Neuronal stem cell (in vitro differentiated cells): Measurements from ENCODE around the gene TAC1.

Source experiments
- DNase-seq: peaks from one replicate; pipeline ENCODE4 v3.0.0-alpha.2; 2013; ENCODE audit warnings: low spot score
- H2AFZ ChIP-seq: one replicate; pipeline ENCODE4 v1.6.1; 2013; ENCODE audit warnings: mild to moderate bottlenecking, low read length, inconsistent platforms
- H2AK5ac ChIP-seq: 2 replicates; pipeline ENCODE4 v1.6.1; 2013; ENCODE audit warnings: low read depth, mild to moderate bottlenecking, inconsistent platforms, low read length, moderate library complexity, mixed read lengths
- H2BK120ac ChIP-seq: 2 replicates; pipeline ENCODE4 v1.6.1; 2013; ENCODE audit warnings: low read depth, mild to moderate bottlenecking, inconsistent platforms, low read length, moderate library complexity, mixed read lengths
- H2BK12ac ChIP-seq: one replicate; pipeline ENCODE4 v1.6.1; 2013; ENCODE audit warnings: low read length, inconsistent platforms
- H2BK15ac ChIP-seq: 2 replicates; pipeline ENCODE4 v1.6.1; 2013; ENCODE audit warnings: mild to moderate bottlenecking, low read length, inconsistent platforms, mixed read lengths
- H2BK5ac ChIP-seq: one replicate; pipeline ENCODE4 v1.6.1; 2013; ENCODE audit warnings: inconsistent platforms, mild to moderate bottlenecking, low read length, moderate library complexity
- H3K14ac ChIP-seq: one replicate; pipeline ENCODE4 v1.6.1; 2013; ENCODE audit warnings: low read length, inconsistent platforms
- H3K18ac ChIP-seq: 2 replicates; pipeline ENCODE4 v1.6.1; 2013; ENCODE audit warnings: low read length, inconsistent platforms
- H3K23ac ChIP-seq: 2 replicates; pipeline ENCODE4 v1.6.1; 2013; ENCODE audit warnings: low read depth, mild to moderate bottlenecking, mixed read lengths, low read length, inconsistent platforms; ENCODE audit not compliant: poor library complexity
- H3K27ac ChIP-seq: replicated peaks from 3 replicates; pipeline ENCODE4 v1.5.1; 2013; ENCODE audit warnings: low read length, inconsistent platforms
- H3K27me3 ChIP-seq, 3 experiments: 2 replicates each; pipeline ENCODE4 v1.6.1; 2013; ENCODE audit warnings: low read length in 3 of 3, mild to moderate bottlenecking in 2 of 3, inconsistent platforms in 1 of 3, low read depth in 1 of 3, mixed read lengths in 1 of 3, moderate library complexity in 1 of 3; ENCODE audit not compliant: control insufficient read depth in 3 of 3, insufficient read depth in 3 of 3
- H3K36me3 ChIP-seq, 2 donors: replicated peaks in 1 of 2; 2 replicates each; pipeline ENCODE4 v1.6.1; 2013; ENCODE audit warnings: low read length in 2 of 2; ENCODE audit not compliant: control insufficient read depth in 2 of 2, insufficient read depth in 2 of 2
- H3K4ac ChIP-seq: 2 replicates; pipeline ENCODE4 v1.6.1; 2013; ENCODE audit warnings: inconsistent platforms, mild to moderate bottlenecking, low read length, moderate library complexity
- H3K4me1 ChIP-seq, 2 donors: 1 replicate in 1 of 2; 2 replicates in 1 of 2; pipeline ENCODE4 v1.6.1; 2013; ENCODE audit warnings: low read length in 2 of 2, low read depth in 1 of 2; ENCODE audit not compliant: control insufficient read depth in 2 of 2, insufficient read depth in 1 of 2
- H3K4me2 ChIP-seq: one replicate; pipeline ENCODE4 v1.6.1; 2013; ENCODE audit warnings: mild to moderate bottlenecking, low read length, inconsistent platforms; ENCODE audit not compliant: insufficient read depth, poor library complexity, severe bottlenecking
- H3K4me3 ChIP-seq, 2 donors: 2 replicates each; pipeline ENCODE4 v1.5.1; 2013; ENCODE audit warnings: low read length in 2 of 2, mild to moderate bottlenecking in 2 of 2, inconsistent platforms in 1 of 2, moderate library complexity in 1 of 2
- H3K79me1 ChIP-seq: one replicate; pipeline ENCODE4 v1.6.1; 2013; ENCODE audit warnings: low read depth, mild to moderate bottlenecking, inconsistent platforms, low read length, moderate library complexity
- H3K9ac ChIP-seq: one replicate; pipeline ENCODE4 v1.6.1; 2013; ENCODE audit warnings: mild to moderate bottlenecking, low read depth, low read length, inconsistent platforms; ENCODE audit not compliant: poor library complexity
- H3K9me3 ChIP-seq, 2 donors: replicated peaks in 1 of 2; 2 replicates each; pipeline versions ENCODE3 to v1.6.1; 2013; ENCODE audit warnings: low read length in 2 of 2, mild to moderate bottlenecking in 2 of 2, inconsistent platforms in 1 of 2, low read depth in 1 of 2, mixed read lengths in 1 of 2, moderate library complexity in 1 of 2; ENCODE audit not compliant: control insufficient read depth in 2 of 2, insufficient read depth in 1 of 2
- H4K8ac ChIP-seq: one replicate; pipeline ENCODE4 v1.6.1; 2013; ENCODE audit warnings: low read depth, mild to moderate bottlenecking, inconsistent platforms, low read length, moderate library complexity
- H4K91ac ChIP-seq: one replicate; pipeline ENCODE4 v1.6.1; 2013; ENCODE audit warnings: low read length, low read depth, mild to moderate bottlenecking, inconsistent platforms; ENCODE audit not compliant: poor library complexity
- WGBS, 2 donors: extraction: QIAGEN DNeasy Blood & Tissue Kit; methylation state at CpG; one replicate each; pipeline ENCODE4 v1.1.7; 2013; ENCODE audit warnings: missing lambda C conversion rate in 2 of 2, mixed read lengths in 1 of 2; ENCODE audit not compliant: insufficient read length in 2 of 2, insufficient replicate concordance in 1 of 2; ENCODE audit errors: extremely low coverage in 2 of 2; 5-methylcytosine and 5-hydroxymethylcytosine counted together

TAC1 gene

DNA sequence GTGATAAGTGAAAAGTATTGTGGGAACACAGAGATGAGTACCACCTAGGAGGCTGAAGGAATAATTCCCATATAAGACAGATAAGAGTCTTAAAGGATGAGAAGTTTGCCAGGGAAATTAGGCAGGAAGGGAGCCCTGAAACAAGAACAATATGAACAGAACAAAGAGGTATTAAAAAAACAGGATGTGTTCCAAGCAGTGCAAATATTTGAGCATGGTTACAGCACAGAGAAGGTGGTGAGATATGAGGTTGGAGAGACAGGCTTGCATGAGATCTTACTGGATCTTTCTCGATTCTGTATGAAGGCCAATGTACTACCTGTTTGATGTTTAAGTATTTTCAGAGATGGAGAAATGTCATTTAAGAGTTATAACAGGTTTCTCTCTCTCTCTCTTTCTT lies 20.3 kb downstream of the TAC1 start:
- H3K79me1 ChIP-seq, result no peaks in the 10 kb centered on the region
- no peak overlapping the region for H2BK15ac ChIP-seq
- H3K4ac ChIP-seq, result no peak overlapping the region
- no peak overlapping the region for H3K23ac ChIP-seq
- H4K8ac ChIP-seq, result no peak overlapping the region
- H3K36me3 ChIP-seq, result no peaks in the 10 kb centered on the region
- peaks cover 0 to 2% of the 10 kb centered on the region in 2 donors for H3K4me1 ChIP-seq
- H3K4me2 ChIP-seq, result no peak overlapping the region
- no peaks in the 10 kb centered on the region for H3K27me3 ChIP-seq
- no peak overlapping the region for H3K9ac ChIP-seq
- H4K91ac ChIP-seq, result no peak overlapping the region
- H2BK5ac ChIP-seq, result no peak overlapping the region
- no peak overlapping the region for H3K14ac ChIP-seq
- H3K27ac ChIP-seq, result no peak overlapping the region
- H2BK12ac ChIP-seq, result no peak overlapping the region
- H2BK120ac ChIP-seq, result no peak overlapping the region
- no peak overlapping the region for H3K18ac ChIP-seq
- no peak overlapping the region for H2AK5ac ChIP-seq
- no peak for DNase-seq
- H3K9me3 ChIP-seq, result no peaks in the 10 kb centered on the region
- WGBS, 2 donors, result no CpG with 5 or more reads among the region's 1 CpG
- no peak overlapping the region for H3K4me3 ChIP-seq
- H2AFZ ChIP-seq, result no peak overlapping the region

DNA sequence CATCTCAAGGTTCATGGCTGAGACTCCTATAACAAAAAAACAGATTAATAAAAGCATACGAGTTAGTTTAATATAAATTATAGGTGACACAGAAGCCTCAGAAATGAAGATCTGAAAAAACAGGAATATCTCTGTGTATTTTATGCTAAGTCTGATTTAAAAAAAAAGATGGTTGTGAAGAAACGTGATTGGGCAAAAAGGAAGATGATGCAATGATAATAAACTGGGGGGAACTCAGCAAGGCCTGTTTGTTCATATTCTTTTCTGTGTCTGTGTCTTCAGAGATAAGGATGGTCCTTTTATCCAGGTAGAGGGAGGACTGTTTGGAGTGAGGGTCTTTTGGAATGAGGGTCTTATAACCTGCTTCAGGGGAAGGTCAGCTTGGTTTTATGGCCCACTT lies 25.9 kb downstream of the TAC1 start:
- H3K18ac ChIP-seq, result no peak overlapping the region
- no peak overlapping the region for H3K4me3 ChIP-seq
- no peak overlapping the region for H4K8ac ChIP-seq
- H3K79me1 ChIP-seq, result no peaks in the 10 kb centered on the region
- no peak overlapping the region for H3K14ac ChIP-seq
- no peaks in the 10 kb centered on the region for H3K4me1 ChIP-seq
- H3K27me3 ChIP-seq, result no peaks in the 10 kb centered on the region
- no peaks in the 10 kb centered on the region for H3K9me3 ChIP-seq
- no peak for DNase-seq
- no peak overlapping the region for H2BK15ac ChIP-seq
- no peak overlapping the region for H3K27ac ChIP-seq
- H2BK12ac ChIP-seq, result no peak overlapping the region
- H2AK5ac ChIP-seq, result no peak overlapping the region
- H2BK5ac ChIP-seq, result no peak overlapping the region
- H4K91ac ChIP-seq, result no peak overlapping the region
- no peak overlapping the region for H3K23ac ChIP-seq
- H3K4me2 ChIP-seq, result no peak overlapping the region
- WGBS, 2 donors, result 100% methylated on average over 1 of the region's 2 CpGs
- no peak overlapping the region for H2BK120ac ChIP-seq
- H3K36me3 ChIP-seq, result no peaks in the 10 kb centered on the region
- H3K4ac ChIP-seq, result no peak overlapping the region
- no peak overlapping the region for H2AFZ ChIP-seq
- H3K9ac ChIP-seq, result no peak overlapping the region

DNA sequence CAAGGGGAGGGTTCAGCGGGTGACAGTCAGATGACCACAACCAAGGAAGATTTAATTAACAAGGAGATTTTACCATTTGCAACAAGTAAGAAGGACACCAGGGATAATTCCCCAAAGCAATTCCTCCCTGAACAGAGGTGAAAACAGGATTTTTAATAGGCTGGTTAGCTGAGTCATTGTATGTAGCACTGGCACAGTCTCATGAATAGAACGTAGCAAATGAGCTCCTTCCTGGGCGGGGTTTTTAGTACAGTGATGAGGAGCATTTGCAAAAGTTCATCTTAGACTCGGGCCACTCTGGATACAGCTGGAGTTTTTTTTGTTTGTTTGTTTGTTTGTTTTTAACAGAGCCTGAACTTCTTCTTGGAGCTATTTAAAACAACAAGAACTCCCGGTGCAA lies 39.0 kb downstream of the TAC1 start:
- no peak overlapping the region for H2BK5ac ChIP-seq
- H2BK12ac ChIP-seq, result no peak overlapping the region
- H2BK15ac ChIP-seq, result no peak overlapping the region
- H2AFZ ChIP-seq, result no peak overlapping the region
- H4K8ac ChIP-seq, result no peak overlapping the region
- H3K9ac ChIP-seq, result no peak overlapping the region
- no peak overlapping the region for H2BK120ac ChIP-seq
- no peak overlapping the region for H4K91ac ChIP-seq
- H3K4me1 ChIP-seq, result no peaks in the 10 kb centered on the region
- H3K36me3 ChIP-seq, result no peaks in the 10 kb centered on the region
- no peak overlapping the region for H3K18ac ChIP-seq
- no peak overlapping the region for H2AK5ac ChIP-seq
- WGBS, 2 donors, result no CpG with 5 or more reads among the region's 5 CpGs
- H3K79me1 ChIP-seq, result no peaks in the 10 kb centered on the region
- H3K4me2 ChIP-seq, result no peak overlapping the region
- H3K9me3 ChIP-seq, result no peaks in the 10 kb centered on the region
- no peak overlapping the region for H3K4me3 ChIP-seq
- no peak for DNase-seq
- no peak overlapping the region for H3K14ac ChIP-seq
- H3K27me3 ChIP-seq, result no peaks in the 10 kb centered on the region
- H3K4ac ChIP-seq, result no peak overlapping the region
- H3K23ac ChIP-seq, result no peak overlapping the region
- H3K27ac ChIP-seq, result no peak overlapping the region

DNA sequence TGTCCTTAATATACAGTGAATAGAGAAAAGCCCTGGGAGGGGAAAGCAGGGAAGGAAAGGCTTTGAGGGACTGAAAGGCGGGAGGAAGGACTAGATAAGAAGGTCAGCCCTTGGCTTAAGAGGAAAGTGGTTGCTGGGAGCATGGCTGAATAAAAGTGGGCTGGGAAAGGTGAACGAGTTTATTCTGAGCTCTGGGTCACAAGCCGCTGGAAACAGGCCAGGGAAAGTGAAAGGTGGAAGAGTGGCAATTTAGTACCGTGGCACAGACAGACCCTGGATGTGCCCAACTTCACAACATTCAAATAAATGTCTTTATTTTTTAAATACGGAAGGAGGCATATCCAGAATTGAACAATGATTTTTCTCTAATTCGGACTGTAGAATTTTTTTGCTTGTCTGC lies 39.7 kb downstream of the TAC1 start:
- Histone ChIP-seq H2AFZ (no peak overlapping the region), H2BK120ac (no peak overlapping the region), H3K79me1 (no peaks in the 10 kb centered on the region), H4K8ac (no peak overlapping the region), H3K4ac (no peak overlapping the region), H2BK5ac (no peak overlapping the region), H3K14ac (no peak overlapping the region), H3K4me2 (no peak overlapping the region), H3K27ac (no peak overlapping the region), H3K36me3 (no peaks in the 10 kb centered on the region), H3K9ac (no peak overlapping the region), H3K23ac (no peak overlapping the region), H3K4me1 (no peaks in the 10 kb centered on the region), H3K9me3 (no peaks in the 10 kb centered on the region), H2BK15ac (no peak overlapping the region), H3K4me3 (no peak overlapping the region), H3K27me3 (no peaks in the 10 kb centered on the region), H2AK5ac (no peak overlapping the region), H3K18ac (no peak overlapping the region), H4K91ac (no peak overlapping the region), H2BK12ac (no peak overlapping the region)
- no CpG with 5 or more reads among the region's 6 CpGs for WGBS, 2 donors
- no peak for DNase-seq
